GM19240 (cell line): ENCODE data around the gene RNF222.
A peak's percentile ranks its signal among the peaks of the same experiment; 100 is the strongest.

Source experiments
- DNase-seq: peaks from one replicate; pipeline ENCODE4 v3.0.0; 2011; ENCODE audit warnings: low spot score; ENCODE audit not compliant: insufficient read length

The RNF222 gene, protein sequence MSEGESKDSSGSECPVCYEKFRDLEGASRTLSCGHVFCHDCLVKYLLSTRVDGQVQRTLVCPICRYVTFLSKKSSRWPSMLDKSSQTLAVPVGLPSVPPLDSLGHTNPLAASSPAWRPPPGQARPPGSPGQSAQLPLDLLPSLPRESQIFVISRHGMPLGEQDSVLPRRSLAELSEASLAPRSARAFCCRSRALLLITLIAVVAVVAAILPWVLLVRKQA

DNA sequence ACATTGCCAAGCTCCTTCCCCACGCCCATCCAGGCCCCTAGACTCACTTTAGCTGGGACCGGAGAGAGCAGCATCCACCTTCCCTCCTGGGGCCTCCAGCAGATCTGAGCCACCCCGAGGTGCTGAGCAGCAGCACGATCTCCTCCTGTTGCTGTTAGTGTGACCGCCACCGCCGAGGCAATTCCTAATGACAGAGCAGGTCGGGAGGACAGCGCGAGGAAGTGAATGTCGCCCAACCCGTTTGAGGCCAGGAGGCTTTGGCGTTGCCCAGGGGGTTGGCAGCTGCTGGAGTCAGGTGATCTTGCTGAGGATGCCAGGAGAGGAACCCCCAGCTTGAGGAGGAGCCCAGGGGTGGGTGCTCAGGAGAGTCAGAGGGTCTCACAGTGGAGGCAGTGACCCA, at the start of gene RNF222:
TSS of gene RNF222 (minus strand) at position 192 of the 400 bp plus-strand sequence. CDS start 4,366 bp downstream, outside the sequence.
- no peak for DNase-seq

DNA sequence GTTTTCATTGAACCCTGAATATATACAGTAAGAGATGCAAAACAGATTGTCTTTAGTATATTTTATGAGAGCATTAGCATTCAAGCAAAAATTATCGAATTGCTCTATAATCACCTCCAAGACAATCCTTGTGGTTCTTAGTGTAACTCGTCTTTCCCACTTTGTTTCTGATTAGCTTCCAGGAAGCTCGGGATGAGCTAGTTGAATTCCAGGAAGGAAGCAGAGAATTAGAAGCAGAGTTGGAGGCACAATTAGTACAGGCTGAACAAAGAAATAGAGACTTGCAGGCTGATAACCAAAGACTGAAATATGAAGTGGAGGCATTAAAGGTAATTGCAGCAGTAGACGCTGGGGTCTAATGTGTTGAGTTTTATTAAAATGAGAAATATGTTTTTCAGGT, 47.9 kb upstream of the RNF222 start:
- no peak for DNase-seq

DNA sequence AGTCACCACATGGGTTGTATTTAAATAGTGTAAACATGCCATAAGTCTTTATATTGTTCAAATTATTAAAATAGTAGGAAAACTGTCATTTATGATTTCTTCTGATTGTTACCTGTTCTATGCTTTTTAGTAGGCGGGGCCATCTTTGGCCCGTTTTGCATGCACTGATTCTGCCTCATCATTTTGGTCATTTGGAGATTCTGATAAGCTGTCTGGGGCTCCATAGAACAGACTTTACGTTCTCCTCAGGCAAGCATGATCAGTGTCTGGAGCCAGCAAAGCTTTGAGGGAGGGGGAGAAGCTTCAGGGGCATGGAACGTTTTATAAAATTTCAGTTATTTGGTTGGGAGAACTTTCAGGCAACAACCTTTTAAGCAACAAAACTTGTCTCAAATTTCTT, 46.9 kb upstream of the RNF222 start:
- DNase-seq: no peak

DNA sequence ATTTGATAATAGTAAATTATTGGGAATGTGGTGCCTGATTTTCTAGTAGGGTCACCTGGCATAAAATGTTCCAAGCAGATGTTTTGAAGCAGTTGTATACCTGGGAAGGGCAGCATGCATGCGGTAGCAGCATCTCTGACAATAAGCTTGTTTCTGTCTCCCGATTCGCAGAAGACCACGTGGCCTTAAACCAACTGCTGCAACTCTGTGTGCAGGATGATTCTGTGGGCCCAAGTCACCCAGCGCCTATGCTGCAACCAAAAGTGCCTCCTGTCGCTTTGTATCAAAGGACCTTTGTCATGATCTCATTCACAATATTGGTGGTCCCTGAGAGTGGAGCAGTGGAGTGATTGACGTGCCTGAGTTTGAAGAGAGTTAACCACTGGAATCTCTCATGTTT, 46.1 kb upstream of the RNF222 start:
- DNase-seq: no peak

DNA sequence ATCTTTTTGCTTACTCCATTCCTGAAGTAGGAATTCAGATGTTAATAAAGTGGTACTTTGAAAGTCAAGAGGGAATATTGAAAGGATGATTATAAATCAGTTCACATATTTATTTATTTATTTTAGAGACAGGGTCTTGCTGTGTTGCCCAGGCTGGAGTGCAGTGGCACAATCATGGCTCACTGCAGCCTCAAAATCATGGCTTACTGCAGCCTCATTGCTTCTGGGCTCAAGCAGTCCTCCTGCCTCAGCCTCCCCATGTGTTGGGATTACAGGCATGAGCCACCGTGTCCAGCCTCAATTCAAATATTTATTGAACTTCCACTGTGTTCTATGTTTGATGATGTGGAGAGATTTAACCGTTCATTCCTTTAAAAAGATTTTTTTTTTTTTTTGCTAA, 44.7 kb upstream of the RNF222 start:
- DNase-seq: no peak

DNA sequence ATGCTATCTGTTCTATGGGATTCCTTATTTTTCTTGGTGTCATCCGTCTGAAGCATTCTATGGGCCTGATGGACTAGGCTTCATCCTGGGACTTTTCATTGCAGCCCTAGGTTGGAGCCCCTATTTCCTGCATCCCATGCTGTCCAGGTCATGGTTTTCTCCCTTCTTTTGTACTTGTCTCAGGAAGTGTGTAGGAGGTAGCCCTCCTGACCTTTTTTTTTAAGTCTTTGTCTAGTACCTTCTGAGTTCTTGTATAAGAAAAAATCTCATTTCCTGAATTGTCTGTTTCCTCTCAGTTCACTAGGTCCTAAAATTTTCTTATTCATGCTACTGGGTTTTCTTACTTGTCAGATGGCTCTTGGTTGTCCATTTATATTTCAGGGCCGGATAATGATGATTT, 44.1 kb upstream of the RNF222 start:
- DNase-seq: no peak

DNA sequence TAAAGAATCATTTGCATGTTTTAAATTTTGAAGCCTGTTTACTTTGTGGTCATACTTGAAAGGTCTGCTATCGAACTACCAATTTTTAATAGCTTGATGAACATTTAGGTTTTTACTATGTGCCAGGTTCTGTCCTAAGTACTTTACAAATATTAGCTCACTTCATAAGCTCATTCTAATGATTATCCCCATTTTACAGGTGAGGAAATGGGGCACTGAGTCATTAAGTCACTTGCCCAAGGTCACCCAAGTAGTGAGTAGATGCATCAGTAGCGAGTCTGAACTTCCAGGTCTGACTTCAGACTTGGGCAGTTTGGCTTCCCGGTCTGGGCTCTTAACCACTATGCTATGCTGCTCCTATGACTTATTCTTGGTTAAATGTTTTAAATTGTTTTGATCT, 42.1 kb upstream of the RNF222 start:
- DNase-seq: no peak

DNA sequence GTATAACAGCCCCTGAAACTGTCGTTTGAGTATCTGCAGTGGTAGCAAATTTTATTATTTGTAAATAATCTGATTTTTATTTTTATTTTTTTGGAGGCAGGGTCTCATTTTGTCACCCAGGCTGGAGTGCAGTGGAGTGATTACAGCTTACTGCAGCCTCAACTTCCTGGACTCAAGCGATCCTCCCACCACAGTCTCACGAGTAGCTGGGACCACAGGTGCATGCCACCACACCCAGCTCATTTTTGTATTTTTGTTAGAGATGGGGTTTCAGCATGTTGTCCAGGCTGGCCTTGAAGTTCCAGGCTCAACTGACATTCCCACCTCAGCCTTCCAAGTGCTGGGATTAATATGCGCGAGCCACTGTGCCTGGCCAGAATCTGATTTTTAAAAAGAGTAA, 40.8 kb upstream of the RNF222 start:
- DNase-seq: no peak

DNA sequence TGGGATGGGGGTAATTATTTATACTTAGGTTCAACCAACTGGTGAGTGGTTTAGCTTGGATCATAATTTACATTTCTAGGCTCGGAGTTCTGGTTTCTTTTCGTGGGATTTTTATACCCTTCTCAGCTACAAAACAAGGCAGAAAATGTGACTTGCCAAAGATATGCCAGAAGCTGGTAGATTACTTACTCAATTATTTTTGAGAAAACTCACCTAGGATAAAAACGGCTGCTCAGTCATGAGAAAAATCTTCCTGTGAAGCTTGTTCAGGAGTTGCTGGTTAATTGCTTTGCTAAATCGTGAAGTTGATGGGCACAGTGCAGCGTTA, 39.2 kb upstream of the RNF222 start:
- DNase-seq: no peak

DNA sequence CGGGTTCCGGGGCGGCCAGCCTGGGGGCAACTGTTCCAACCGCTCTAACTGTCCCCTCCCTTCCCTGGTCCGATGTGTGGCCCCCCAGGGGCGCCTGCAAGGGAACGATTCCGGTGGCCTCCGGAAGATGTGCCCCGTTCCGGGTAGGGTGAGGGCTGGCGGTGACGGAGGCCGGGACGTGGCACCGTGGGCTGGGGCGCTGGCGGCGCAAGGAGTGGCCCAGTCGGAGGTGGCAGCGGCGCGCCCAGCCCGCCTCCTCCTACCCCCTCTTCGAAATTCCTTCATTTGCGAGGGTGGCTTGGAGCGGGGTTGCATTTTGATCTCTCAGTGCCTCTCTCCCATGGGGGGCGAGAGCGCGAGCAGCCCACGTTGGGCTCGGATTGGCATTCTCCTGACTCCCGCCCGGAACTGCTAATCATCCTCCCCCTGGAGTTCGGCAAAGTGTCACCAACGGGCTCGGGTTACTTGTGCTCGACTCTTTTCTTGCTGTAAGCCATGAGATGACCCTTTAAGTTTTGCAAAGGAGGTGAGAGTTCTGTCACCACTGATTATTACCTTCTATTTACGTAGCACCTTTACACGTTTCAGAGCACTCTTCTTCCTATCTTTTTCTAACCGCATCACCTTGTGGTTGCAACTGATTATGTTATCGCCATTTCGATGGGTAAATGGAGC, 38.7 kb upstream of the RNF222 start:
- DNase-seq: peak; percentile 27

DNA sequence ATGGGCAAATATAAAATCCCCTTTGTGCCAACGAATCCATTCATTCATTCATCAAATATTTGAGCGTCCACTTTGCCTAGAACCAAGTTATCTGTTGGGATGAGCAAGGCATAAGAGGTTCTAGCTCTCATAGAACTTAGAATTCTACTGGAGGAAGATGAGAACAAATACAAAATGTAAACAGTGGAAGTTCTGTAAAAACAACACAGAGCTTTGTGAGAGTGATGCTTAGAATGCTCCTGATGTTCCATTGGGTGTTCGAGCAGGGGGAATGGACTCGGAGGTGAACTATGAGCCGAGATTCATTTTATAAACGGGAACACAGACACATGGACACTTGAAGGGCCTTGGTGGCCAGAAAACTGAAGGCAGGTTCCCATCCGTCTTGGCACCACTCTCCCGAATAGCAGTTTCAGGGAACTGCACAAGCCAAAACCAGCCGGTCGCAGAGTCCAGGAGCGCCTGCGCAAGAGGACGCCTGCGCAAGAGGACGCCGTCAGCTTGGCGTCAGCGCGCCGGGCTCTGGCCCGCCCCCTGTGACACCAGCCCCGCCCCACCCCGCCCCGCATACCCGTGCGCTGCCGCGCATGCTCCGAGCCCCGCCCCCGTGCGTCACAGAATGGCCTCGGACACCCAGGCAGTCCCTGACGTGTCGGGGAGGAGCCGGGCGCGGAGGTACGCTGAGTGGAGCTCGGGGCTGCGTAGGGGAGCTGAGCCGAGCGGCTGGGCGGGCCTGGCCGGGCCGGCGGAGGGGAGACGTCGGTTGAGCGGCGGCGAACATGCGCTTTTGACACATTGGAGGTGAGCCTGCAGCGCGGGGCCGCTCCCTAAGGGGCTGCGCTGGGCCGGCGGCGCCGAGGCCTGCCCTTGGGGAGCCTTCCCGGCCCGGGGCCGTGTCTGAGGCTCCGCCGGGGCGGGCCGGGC, 37.9 kb upstream of the RNF222 start, which contains the start of gene NDEL1:
TSS of gene NDEL1 (plus strand) at position 640 of the 924 bp plus-strand sequence. CDS start 8,388 bp downstream, outside the sequence.
- peak; percentile 94 for DNase-seq

DNA sequence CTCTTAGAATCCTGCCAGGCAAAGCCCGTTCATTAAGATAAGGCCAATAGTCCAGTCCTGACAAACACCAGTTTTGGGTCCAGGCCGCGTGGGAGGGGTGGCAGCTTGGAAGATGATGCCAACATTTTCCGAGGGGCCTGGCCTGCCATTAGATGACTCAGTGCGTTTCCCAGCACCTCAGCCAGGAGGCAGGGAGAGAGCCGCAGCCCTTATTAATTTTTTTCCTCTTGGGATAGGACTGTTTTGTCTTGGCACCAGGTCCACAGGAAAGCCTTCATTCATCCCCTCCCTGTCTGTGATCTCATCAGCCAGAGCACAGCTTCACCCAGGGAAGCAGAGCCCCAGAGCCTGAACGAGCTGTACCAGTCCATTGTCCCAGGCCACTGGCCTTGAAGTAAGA, 33.3 kb upstream of the RNF222 start:
- no peak for DNase-seq

DNA sequence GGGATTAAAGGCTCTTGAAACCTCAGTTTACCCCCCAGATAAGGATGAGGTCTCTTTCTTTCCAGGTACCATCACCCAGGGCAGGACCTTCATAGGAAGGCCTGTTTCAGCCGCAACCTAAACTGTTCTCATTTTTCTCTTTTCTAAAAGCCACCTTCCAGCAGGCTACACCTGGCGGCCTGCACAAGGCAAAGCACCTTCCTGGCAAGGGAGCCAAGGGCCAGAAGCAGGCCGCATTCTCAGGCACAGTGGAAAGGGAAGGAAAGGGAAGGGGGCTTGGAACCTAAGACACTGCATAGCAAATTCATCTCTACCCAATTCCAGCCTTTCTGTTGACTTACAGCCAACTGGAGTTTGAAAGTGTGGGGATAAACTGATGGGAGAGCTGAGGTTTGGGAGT, 29.2 kb upstream of the RNF222 start:
- no peak for DNase-seq

DNA sequence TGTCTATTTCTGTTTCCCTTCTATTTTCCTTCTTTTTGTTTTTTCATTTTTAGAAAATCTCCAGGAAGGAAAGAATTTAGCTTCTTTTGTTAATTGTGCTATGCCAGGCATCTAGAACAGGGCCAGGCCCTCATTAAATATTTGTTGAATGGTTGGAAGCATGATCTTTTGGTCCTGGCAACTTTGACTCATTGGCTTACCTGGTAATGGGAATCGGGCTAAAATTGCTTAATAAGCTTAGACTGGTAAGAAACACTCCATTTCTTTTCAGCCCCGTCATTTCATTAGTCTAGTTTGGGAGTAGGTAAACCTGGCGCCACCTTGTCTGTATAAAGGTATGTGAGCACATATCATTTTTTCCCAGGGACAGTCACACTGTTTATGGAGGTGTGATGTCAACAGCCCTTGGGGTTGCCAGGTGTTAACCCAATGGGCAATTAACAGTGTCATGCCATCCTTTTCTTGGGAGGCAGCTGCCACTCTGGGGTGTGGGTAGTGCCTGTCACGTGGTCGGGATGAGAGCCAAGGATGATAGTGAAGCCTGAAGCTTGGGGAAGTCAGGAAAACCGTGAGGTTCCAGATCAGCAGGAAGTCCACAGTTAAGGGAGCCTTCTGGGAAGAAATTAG, 28.6 kb upstream of the RNF222 start:
- no peak for DNase-seq

DNA sequence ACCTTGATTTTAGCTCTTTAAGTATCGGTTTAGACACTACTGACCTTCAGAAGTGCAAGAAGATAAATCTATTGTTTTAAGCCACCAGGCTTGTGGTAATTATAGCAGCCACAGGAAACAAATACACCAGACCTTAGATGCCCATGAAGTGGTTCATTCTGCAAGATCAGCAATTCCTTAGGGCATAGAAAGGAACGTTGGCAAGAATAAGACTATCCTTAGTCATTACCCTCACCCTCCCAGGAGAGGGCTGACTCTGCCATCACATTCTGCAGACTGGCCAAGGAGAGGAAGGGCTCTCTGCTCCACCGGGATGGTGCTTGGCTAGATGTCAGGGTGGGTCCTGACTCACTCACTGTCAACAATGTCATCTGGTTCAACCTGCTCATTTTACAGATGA, 23.9 kb upstream of the RNF222 start:
- no peak for DNase-seq

DNA sequence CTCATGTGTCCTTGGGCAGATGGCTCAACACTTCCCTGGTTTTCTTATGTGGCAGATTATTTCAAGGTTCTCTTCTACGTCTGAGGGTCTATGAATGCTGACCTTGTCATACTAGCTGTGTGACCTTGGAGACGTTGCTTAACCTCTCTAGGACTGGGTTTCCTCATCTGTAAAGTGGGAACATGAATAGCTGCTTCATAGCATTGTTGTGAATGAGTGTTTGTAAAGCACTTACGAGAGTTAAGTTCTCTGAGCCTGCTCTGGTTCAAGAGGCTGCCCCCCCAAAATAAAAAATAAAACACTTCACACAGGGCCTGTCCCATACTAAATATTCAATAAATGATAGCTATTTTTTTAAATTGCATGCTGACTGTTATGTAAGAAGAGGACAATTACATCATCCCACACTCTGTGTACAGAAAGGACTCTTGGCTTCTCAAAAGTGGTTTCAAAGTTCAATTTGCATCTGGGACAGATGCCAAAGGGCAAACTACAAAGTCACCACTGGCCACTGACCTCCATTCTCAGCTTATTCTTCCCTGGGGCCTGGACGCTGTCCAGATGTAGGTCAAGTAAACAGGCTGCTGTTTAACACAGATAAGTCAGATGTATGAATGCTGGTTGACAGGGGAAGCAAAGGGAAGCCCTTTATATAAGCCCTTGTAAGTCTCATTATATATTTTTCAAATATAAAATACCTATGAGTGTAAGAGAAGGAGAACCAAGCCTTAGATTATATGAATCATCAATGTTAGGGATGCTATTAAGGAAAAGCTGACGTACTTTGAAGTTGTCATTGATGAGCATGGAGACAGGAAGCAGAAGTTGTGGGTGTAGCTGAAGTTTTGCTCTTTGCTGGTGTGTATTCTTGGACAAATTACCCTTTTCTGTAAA, 22.7 kb upstream of the RNF222 start:
- DNase-seq: no peak

DNA sequence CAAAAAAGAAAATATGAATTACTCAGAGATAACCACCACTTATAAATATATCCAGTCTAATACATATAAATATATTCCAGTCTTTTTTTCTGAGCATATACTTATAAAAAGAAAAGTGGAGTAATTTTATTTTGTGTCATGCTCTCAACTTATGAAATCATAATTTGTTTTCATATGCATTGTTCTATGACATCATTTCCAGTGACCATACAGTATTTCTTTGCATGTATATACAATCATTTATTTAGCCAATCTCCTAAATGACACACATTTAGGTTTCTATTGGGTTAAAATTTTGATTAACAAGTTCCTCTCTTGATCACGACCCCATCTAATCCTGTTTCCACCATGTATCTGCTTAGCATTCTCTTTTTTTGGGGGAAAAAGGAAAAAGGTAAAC, 21.7 kb upstream of the RNF222 start:
- DNase-seq: no peak

DNA sequence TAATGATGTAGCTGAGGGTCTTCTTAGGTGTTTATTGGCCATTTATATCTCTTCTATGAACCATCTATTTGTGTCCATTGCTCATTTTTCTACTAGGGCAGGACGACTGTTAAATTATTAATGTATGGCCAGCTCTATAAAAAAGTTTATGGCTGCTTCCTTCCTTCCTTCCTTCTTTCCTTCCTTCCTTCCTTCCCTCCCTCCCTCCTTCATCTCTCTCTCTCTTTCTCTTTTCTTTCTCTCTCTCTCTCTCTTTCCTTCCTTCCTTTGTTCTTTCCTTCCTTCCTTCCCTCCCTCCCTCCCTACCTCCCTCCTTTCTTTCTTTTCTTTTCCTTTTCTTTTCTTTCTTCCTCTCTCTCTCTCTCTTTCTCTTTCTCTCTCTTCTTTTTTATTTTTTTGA, 20.8 kb upstream of the RNF222 start:
- DNase-seq: no peak

DNA sequence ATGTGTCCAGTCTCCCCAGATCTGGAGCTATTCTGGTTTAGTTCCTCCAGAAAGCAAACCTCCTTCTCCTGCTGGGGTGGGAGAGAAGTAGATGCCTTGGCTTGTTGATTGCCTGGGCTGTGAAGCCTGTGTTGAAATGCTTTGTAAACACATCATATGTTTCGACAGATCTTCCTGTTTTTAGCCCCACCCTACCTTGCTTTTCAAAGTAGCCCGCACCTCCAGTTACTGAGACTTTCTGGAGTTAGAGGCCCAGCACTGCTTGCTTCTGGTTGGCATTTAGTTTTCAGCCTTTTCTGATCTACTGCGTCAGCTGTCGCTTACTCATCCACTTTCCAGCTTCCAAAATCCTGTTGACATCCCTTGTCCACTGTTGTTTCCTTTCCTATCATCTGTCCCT, 20.2 kb upstream of the RNF222 start:
- DNase-seq: no peak

DNA sequence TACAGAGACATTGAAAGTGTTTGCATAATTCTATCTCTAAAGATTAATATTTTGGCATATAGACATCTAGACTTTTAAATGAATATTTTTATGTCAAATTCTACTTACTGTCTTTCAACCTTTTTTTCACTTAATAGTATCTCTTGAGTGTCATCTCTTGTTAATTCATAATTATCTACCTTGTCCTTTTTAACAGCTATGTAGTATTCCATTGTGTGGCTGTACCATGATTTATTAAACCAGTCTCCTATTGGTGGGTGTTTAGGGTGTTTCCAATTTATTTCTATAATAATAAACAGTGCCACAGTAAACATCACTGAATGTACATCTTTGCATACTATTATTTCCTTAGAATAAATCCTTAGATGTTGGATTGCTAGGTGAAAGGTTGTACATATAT, 16.3 kb upstream of the RNF222 start:
- no peak for DNase-seq

DNA sequence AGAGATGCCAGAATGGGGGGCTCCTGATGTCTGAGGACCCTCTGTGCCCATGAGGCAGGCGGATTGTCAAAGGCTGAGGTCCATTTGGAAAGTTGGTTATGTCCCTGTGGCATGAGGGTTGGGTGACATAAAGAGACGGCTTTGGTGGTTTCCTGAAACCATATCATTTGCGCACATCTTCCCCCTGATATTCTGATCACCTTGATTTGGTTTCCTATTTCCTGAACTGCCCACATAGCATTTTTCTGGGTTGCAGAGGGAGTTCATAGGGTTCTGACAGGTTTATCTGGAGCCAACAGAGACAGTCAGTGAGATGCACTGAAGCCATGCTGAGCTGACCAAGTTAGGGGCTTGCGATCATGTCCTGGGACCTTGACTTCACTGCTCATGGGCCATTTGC, 15.7 kb upstream of the RNF222 start:
- DNase-seq: no peak
